KMS-11 (cell line): ENCODE results near the gene AVEN.

ENCODE experiments used
- H2AFZ ChIP-seq: fragments of 200-600 bp; sonication (generic); 2 replicates; pipeline ENCODE4 v1.6.1; 2016; ENCODE audit warnings: antibody characterized with exemption, mixed run types, low read depth
- H3K27ac ChIP-seq: fragments of 200-600 bp; sonication (generic); 2 replicates; pipeline ENCODE4 v1.6.1; 2016; ENCODE audit warnings: mild to moderate bottlenecking, mixed run types
- H3K27me3 ChIP-seq: fragments of 200-600 bp; sonication (generic); 2 replicates; pipeline ENCODE4 v1.6.1; 2017; ENCODE audit warnings: mild to moderate bottlenecking, low read depth, mixed run types, moderate library complexity; ENCODE audit not compliant: insufficient read depth
- H3K36me3 ChIP-seq: fragments of 200-600 bp; sonication (generic); 2 replicates; pipeline ENCODE4 v1.6.1; 2017; ENCODE audit warnings: mild to moderate bottlenecking, mixed run types; ENCODE audit not compliant: insufficient read depth
- H3K4me1 ChIP-seq: fragments of 200-600 bp; sonication (generic); 2 replicates; pipeline ENCODE4 v1.6.1; 2016; ENCODE audit warnings: mild to moderate bottlenecking, low read depth, mixed run types; ENCODE audit not compliant: poor library complexity, severe bottlenecking
- H3K4me2 ChIP-seq: fragments of 200-600 bp; sonication (generic); 2 replicates; pipeline ENCODE4 v1.7.0; 2016; ENCODE audit warnings: mild to moderate bottlenecking, mixed run types
- H3K4me3 ChIP-seq: fragments of 200-600 bp; sonication (generic); IDR thresholded peaks from 2 replicates; pipeline ENCODE4 v1.6.1; 2017; ENCODE audit warnings: low read depth, low read length, mixed read lengths; ENCODE audit not compliant: insufficient read depth
- H3K79me2 ChIP-seq: fragments of 200-600 bp; sonication (generic); 2 replicates; pipeline ENCODE4 v1.6.1; 2016; ENCODE audit warnings: low read depth, mixed run types; ENCODE audit not compliant: insufficient read depth
- H3K9ac ChIP-seq: fragments of 200-600 bp; sonication (generic); 2 replicates; pipeline ENCODE4 v1.6.1; 2016; ENCODE audit warnings: mild to moderate bottlenecking, mixed run types
- H4K20me1 ChIP-seq: fragments of 200-600 bp; sonication (generic); 2 replicates; pipeline ENCODE4 v1.6.1; 2016; ENCODE audit warnings: mild to moderate bottlenecking, mixed run types; ENCODE audit not compliant: insufficient read depth
- TF ChIP-seq, protein P1 (sequence below): fragments of 200-600 bp; sonication (generic); conservative IDR thresholded peaks from 2 replicates; pipeline ENCODE4 v1.6.1; 2017; ENCODE audit warnings: low read depth, mild to moderate bottlenecking, antibody characterized with exemption, low read length, moderate library complexity, mixed read lengths

The AVEN gene

GRCh38 chr15:33934396-33934795 lies 104.6 kb downstream of the AVEN start:
- Histone ChIP-seq H3K9ac (no peak overlapping the region), H3K36me3 (no peaks in the 10 kb centered on the region)
- TF ChIP-seq, protein P1, sequence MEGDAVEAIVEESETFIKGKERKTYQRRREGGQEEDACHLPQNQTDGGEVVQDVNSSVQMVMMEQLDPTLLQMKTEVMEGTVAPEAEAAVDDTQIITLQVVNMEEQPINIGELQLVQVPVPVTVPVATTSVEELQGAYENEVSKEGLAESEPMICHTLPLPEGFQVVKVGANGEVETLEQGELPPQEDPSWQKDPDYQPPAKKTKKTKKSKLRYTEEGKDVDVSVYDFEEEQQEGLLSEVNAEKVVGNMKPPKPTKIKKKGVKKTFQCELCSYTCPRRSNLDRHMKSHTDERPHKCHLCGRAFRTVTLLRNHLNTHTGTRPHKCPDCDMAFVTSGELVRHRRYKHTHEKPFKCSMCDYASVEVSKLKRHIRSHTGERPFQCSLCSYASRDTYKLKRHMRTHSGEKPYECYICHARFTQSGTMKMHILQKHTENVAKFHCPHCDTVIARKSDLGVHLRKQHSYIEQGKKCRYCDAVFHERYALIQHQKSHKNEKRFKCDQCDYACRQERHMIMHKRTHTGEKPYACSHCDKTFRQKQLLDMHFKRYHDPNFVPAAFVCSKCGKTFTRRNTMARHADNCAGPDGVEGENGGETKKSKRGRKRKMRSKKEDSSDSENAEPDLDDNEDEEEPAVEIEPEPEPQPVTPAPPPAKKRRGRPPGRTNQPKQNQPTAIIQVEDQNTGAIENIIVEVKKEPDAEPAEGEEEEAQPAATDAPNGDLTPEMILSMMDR: no peak

GRCh38 chr15:33932734-33933133 lies 106.3 kb downstream of the AVEN start:
- Histone ChIP-seq H3K4me1 (no peaks in the 10 kb centered on the region), H3K79me2 (no peaks in the 10 kb centered on the region), H3K4me2 (no peak overlapping the region), H3K27me3 (no peaks in the 10 kb centered on the region), H3K4me3 (no peak overlapping the region), H2AFZ (no peak overlapping the region), H4K20me1 (no peaks in the 10 kb centered on the region), H3K9ac (no peak overlapping the region), H3K27ac (no peak overlapping the region), H3K36me3 (no peaks in the 10 kb centered on the region)
- TF ChIP-seq, protein P1: no peak

More at GRCh38 chr15:33934396-33934795, 104.6 kb downstream of the AVEN start:
- Histone ChIP-seq H3K4me1 (no peaks in the 10 kb centered on the region), H2AFZ (no peak overlapping the region), H4K20me1 (no peaks in the 10 kb centered on the region), H3K4me3 (no peak overlapping the region), H3K4me2 (no peak overlapping the region), H3K27me3 (no peaks in the 10 kb centered on the region), H3K27ac (no peak overlapping the region), H3K79me2 (no peaks in the 10 kb centered on the region)

- no peak overlapping the region for H2AFZ ChIP-seq
- no peaks in the 10 kb centered on the region for H4K20me1 ChIP-seq
- H3K4me3 ChIP-seq: no peak overlapping the region
- H3K36me3 ChIP-seq: no peaks in the 10 kb centered on the region
- H3K27ac ChIP-seq: no peak overlapping the region
- no peaks in the 10 kb centered on the region for H3K27me3 ChIP-seq
- H3K79me2 ChIP-seq: no peaks in the 10 kb centered on the region
- H3K9ac ChIP-seq: no peak overlapping the region
- no peaks in the 10 kb centered on the region for H3K4me1 ChIP-seq
- no peak overlapping the region for H3K4me2 ChIP-seq
- TF ChIP-seq, protein P1: no peak
Observed at GRCh38 chr15:33926260-33926659, 112.7 kb downstream of the AVEN start.

GRCh38 chr15:33923446-33923845 lies 115.6 kb downstream of the AVEN start:
- Histone ChIP-seq H3K27ac (no peak overlapping the region), H2AFZ (no peak overlapping the region), H3K9ac (no peak overlapping the region), H3K4me2 (no peak overlapping the region), H3K36me3 (no peaks in the 10 kb centered on the region), H3K27me3 (no peaks in the 10 kb centered on the region), H3K79me2 (no peaks in the 10 kb centered on the region), H3K4me3 (no peak overlapping the region), H4K20me1 (no peaks in the 10 kb centered on the region), H3K4me1 (no peaks in the 10 kb centered on the region)
- TF ChIP-seq, protein P1: no peak
